Measurements from ENCODE around the gene CSTB.

GRCh38 chr21:43744725-43745124 lies 31.4 kb downstream of the CSTB start:
- TF ChIP-seq POLR2AphosphoS5 (IDR thresholded peaks at IDR 0.05; ENCODE audit: low read depth, low read length) (no peak), SPI1 (IDR thresholded peaks at IDR 0.05; ENCODE audit: low read depth, low read length) (no peak), TAF1 (IDR thresholded peaks at IDR 0.05; ENCODE audit: low read depth, low read length) (no peak)

Measured in GM12891 (cell line).